Ascending aorta (tissue), 2 donors: Measurements from ENCODE around the gene RO60. TPM values are rescaled to one million over a fixed set of nuclear protein-coding genes. Genes with fewer than 3 reads are reported as not detected.

Experiments used
- DNase-seq, 2 donors: peaks; one replicate each; pipeline ENCODE4 v3.0.0-alpha.2; 2019; ENCODE audit warnings: low spot score in 2 of 2
- H3K27ac ChIP-seq, 2 donors: fragments of 200-600 bp; sonication (generic); one replicate each; pipeline ENCODE4 v1.5.1; 2016 to 2017; ENCODE audit warnings: mild to moderate bottlenecking in 1 of 2
- H3K27me3 ChIP-seq: fragments of 200-600 bp; sonication (generic); one replicate; pipeline ENCODE4 v1.5.1; 2017
- H3K36me3 ChIP-seq, 2 donors: fragments of 200-600 bp; sonication (generic); one replicate each; pipeline ENCODE4 v1.5.1; 2016
- H3K4me1 ChIP-seq, 2 donors: fragments of 200-600 bp; sonication (generic); one replicate each; pipeline ENCODE4 v1.5.1; 2016 to 2017; ENCODE audit warnings: mild to moderate bottlenecking in 1 of 2
- H3K4me3 ChIP-seq, 2 donors: fragments of 200-600 bp; sonication (generic); one replicate each; pipeline ENCODE4 v1.5.1; 2016 to 2017; ENCODE audit warnings: mild to moderate bottlenecking in 1 of 2
- H3K9me3 ChIP-seq, 2 donors: fragments of 200-600 bp; sonication (generic); one replicate each; pipeline ENCODE4 v1.5.1; 2016
- intact Hi-C: fragments of 100-400 bp; cut with DNase I; formaldehyde crosslinking; loops from one replicate; pipeline ENCODE4 v1.15.1; 2023
- total RNA-seq: library from RNA; depleted of rRNA; stranded (reverse); fragments of >200 nt; gene quantifications from one replicate; pipeline ENCODE4 v1.1.0, GENCODE V29; 2016
- TF ChIP-seq, protein P1 (sequence below), 3 experiments: fragments of 200-600 bp in 2 of 3; fragments of 450-650 bp in 1 of 3; sonication (generic) in 2 of 3; IDR thresholded peaks; one replicate each; pipeline ENCODE4 v1.5.1; 2016 to 2019; ENCODE audit warnings: antibody characterized with exemption in 3 of 3, mild to moderate bottlenecking in 1 of 3, moderate library complexity in 1 of 3

The RO60 gene
- total RNA-seq, 1 donor from 2014 or later = 56.2 TPM

DNA sequence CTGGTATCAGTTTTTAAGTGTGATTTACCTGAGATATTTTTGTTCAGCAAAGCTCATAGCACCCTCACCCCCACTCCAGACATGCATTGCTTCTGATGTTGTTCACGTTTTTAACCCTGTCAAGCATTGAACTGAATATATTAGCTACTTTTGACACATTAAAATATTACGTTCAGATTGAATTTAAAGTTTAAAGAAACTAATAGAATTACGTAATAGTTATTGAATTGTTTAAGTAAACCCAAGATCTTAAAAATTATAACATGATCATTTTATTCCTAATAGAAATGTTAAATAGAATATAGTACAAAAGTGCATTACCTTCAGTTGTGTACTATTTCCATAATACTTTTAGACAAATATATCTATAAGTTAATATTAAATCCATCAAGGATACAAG is 26.9 kb downstream of the RO60 start:
- intact Hi-C loops = no loop called here
- H3K4me3 ChIP-seq = no peak overlapping the region
- H3K4me1 ChIP-seq = no peaks in the 10 kb centered on the region
- peaks cover 20 to 44% of the 10 kb centered on the region in 2 donors for H3K36me3 ChIP-seq
- no peak overlapping the region for H3K27ac ChIP-seq
- H3K9me3 ChIP-seq = no peaks in the 10 kb centered on the region
- DNase-seq = no peak
- H3K27me3 ChIP-seq = no peaks in the 10 kb centered on the region
- TF ChIP-seq, protein P1, sequence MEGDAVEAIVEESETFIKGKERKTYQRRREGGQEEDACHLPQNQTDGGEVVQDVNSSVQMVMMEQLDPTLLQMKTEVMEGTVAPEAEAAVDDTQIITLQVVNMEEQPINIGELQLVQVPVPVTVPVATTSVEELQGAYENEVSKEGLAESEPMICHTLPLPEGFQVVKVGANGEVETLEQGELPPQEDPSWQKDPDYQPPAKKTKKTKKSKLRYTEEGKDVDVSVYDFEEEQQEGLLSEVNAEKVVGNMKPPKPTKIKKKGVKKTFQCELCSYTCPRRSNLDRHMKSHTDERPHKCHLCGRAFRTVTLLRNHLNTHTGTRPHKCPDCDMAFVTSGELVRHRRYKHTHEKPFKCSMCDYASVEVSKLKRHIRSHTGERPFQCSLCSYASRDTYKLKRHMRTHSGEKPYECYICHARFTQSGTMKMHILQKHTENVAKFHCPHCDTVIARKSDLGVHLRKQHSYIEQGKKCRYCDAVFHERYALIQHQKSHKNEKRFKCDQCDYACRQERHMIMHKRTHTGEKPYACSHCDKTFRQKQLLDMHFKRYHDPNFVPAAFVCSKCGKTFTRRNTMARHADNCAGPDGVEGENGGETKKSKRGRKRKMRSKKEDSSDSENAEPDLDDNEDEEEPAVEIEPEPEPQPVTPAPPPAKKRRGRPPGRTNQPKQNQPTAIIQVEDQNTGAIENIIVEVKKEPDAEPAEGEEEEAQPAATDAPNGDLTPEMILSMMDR (IDR thresholded peaks at IDR 0.05) = no peak

DNA sequence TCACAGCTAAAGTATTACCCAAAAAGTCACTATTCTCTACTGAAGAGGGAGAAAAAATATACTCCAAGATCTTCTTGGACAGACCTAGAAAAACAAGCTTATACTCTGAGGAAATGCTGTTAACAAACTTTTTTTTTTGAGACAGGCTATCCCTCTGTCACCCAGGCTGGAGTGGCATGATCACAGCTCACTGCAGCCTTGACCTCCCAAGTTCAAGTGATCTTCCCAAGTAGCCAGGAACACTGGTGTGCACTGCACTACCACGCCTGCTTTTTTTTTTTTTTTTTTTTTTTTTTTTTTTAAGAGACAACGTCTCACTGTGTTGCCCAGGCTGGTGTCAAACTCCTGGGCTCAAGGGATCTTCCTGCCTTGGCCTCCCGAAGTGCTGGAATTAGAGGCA is 28.5 kb downstream of the RO60 start:
- Histone ChIP-seq H3K27ac (no peak overlapping the region), H3K4me1 (no peaks in the 10 kb centered on the region), H3K36me3 (peaks cover 11 to 28% of the 10 kb centered on the region in 2 donors), H3K4me3 (no peak overlapping the region), H3K9me3 (no peaks in the 10 kb centered on the region), H3K27me3 (no peaks in the 10 kb centered on the region)
- TF ChIP-seq, protein P1 (IDR thresholded peaks at IDR 0.05) = no peak
- intact Hi-C loops = no loop called here
- DNase-seq = no peak

DNA sequence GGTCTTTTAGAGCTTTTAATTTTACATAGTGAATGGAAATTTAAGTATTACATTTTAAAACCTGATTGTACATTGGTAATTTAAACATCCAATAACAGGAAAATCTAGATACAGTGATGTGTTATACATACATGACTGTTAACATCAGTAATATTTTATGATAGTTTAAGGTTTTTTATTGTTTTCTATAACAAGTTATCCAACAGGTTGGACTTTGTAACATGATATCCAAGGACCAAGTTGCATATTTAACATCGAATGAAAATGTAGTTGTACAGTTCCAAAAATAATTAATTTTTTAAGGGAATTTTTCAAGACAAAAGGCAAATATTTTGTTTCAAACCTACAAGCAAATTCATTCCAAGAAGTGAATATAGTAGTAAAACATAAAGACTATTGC is 31.5 kb downstream of the RO60 start:
- no peak overlapping the region for H3K27ac ChIP-seq
- H3K27me3 ChIP-seq = no peaks in the 10 kb centered on the region
- no peaks in the 10 kb centered on the region for H3K4me1 ChIP-seq
- intact Hi-C loops = loop anchor here (5.0 kb wide), 1 partner anchor 46 kb away; no protein-coding TSS in a partner anchor
- no peak overlapping the region for H3K4me3 ChIP-seq
- TF ChIP-seq, protein P1 (IDR thresholded peaks at IDR 0.05) = no peak
- peaks cover 17 to 30% of the 10 kb centered on the region in 2 donors for H3K36me3 ChIP-seq
- DNase-seq = no peak
- H3K9me3 ChIP-seq = no peaks in the 10 kb centered on the region

DNA sequence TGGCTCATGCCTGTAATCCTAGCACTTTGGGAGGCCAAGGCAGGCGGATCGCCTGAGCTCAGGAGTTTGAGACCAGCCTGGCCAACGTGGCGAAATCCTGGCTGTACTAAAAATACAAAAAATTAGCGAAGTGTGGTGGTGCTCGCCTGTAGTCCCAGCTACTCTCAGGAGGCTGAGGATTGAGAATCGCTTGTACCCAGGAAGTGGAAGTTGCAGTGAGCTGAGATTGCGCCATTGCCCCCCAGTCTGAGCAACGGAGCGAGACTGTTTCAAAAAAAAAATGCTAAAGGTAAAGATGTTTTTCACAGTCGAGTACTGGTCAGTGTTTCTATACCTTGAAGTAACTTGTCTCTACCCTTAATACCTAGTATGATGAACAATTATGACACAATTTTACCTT is 34.7 kb downstream of the RO60 start:
- TF ChIP-seq, protein P1 (IDR thresholded peaks at IDR 0.05) = no peak
- Histone ChIP-seq H3K4me3 (no peak overlapping the region), H3K36me3 (peaks cover 35 to 58% of the 10 kb centered on the region in 2 donors), H3K27ac (no peak overlapping the region), H3K27me3 (no peaks in the 10 kb centered on the region), H3K9me3 (no peaks in the 10 kb centered on the region), H3K4me1 (no peaks in the 10 kb centered on the region)
- no peak for DNase-seq
- intact Hi-C loops = loop anchor here (5.0 kb wide), 1 partner anchor 43 kb away; no protein-coding TSS in a partner anchor

DNA sequence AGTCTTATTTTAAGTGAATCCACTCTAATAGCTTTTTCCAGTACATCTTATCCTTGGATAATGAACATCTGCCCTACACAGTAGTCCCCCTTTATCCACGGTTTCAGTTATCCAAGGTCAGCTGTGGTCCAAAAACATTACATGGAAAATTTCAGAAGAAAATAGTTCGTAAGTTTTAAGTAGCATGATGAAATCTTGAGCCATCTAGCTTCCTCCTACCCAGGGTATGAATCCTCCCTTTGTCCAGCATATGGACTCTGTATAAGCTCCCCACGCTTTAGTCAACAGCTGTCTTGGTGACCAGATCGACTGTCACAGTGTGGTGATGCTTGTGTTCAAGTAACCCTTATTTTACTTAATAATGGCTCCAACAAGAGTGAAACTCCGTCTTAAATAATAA is 43.2 kb downstream of the RO60 start:
- intact Hi-C loops = no loop called here
- no peaks in the 10 kb centered on the region for H3K27me3 ChIP-seq

More for the DNA sequence above, 43.2 kb downstream of the RO60 start:
- no peak overlapping the region for H3K4me3 ChIP-seq
- peaks cover 2 to 19% of the 10 kb centered on the region in 2 donors for H3K4me1 ChIP-seq
- DNase-seq = no peak
- TF ChIP-seq, protein P1 (IDR thresholded peaks at IDR 0.05) = no peak
- peaks cover 22 to 29% of the 10 kb centered on the region in 2 donors for H3K36me3 ChIP-seq
- H3K27ac ChIP-seq = no peak overlapping the region
- no peaks in the 10 kb centered on the region for H3K9me3 ChIP-seq
